ENCODE results near the gene CAMKK2. TPM values are rescaled to one million over a fixed set of nuclear protein-coding genes. Genes with fewer than 3 reads are reported as not detected.

Gene CAMKK2
- polyA plus RNA-seq, 1 donor: 45.5 TPM

Other genes starting within 250 kb of the CAMKK2 start
- 1.3 TPM for gene P2RX7, start 163.8 kb downstream of the CAMKK2 start, polyA plus RNA-seq
- gene P2RX4, start 86.6 kb downstream of the CAMKK2 start, polyA plus RNA-seq: 91.9 TPM
- 138 TPM for gene ANAPC5, start 55.7 kb upstream of the CAMKK2 start, polyA plus RNA-seq
- 39.2 TPM for gene RNF34, start 103.4 kb upstream of the CAMKK2 start, polyA plus RNA-seq